ENCODE results near the gene INPP5F.

The INPP5F gene, protein sequence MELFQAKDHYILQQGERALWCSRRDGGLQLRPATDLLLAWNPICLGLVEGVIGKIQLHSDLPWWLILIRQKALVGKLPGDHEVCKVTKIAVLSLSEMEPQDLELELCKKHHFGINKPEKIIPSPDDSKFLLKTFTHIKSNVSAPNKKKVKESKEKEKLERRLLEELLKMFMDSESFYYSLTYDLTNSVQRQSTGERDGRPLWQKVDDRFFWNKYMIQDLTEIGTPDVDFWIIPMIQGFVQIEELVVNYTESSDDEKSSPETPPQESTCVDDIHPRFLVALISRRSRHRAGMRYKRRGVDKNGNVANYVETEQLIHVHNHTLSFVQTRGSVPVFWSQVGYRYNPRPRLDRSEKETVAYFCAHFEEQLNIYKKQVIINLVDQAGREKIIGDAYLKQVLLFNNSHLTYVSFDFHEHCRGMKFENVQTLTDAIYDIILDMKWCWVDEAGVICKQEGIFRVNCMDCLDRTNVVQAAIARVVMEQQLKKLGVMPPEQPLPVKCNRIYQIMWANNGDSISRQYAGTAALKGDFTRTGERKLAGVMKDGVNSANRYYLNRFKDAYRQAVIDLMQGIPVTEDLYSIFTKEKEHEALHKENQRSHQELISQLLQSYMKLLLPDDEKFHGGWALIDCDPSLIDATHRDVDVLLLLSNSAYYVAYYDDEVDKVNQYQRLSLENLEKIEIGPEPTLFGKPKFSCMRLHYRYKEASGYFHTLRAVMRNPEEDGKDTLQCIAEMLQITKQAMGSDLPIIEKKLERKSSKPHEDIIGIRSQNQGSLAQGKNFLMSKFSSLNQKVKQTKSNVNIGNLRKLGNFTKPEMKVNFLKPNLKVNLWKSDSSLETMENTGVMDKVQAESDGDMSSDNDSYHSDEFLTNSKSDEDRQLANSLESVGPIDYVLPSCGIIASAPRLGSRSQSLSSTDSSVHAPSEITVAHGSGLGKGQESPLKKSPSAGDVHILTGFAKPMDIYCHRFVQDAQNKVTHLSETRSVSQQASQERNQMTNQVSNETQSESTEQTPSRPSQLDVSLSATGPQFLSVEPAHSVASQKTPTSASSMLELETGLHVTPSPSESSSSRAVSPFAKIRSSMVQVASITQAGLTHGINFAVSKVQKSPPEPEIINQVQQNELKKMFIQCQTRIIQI

DNA sequence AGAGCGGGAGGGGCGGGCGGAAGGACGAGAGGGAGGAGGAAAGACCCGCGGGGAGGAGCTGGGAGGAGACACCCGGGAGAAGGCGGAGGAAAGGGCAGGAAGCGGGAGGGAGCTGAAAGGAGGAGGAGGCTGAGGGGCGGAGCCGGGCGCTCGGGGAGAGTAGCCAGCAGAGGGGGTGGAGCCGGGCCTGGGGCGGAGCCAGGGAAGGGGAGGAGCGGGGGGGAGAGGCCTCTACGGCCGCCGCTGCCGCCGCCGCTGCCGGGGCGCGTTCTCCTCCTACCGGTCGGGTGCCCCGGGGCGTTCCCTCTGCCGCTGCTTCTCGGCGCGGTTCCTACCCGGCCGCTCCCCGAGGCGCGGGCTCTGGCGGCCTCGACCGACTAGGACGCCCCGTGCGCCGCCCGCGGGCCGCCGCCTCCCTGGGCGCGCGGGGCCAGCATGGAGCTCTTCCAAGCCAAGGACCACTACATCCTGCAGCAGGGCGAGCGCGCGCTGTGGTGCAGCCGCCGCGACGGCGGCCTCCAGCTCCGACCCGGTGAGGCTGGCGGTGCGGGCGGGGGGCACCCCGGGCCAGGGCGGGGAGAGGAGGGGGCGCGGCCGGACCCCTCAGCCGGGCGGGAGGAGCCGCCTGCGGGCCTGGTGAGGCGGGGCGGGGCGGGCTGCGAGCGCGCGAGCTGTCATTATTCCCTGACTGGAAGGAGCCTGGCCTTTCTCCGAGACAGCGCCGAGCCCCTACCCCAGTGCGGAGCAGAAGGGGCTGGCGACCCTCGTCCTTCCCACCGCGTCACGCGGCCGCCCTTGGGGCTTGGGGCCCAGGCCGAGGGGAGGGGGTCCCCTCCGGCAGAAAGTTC, at the start of gene INPP5F:
Gene INPP5F (plus strand): TSS at position 223 of the 848 bp plus-strand sequence. CDS start 213 bp downstream, at position 436.
- Mint-ChIP-seq H3K9me3 (peaks cover 0 to 1% of the 10 kb centered on the region in 2 donors), H3K4me3 (peak within 1 kb of the TSS; percentile 90 to 96), H3K36me3 (peaks cover 25 to 28% of the 10 kb centered on the region in 2 donors), H3K27me3 (no peaks in the 10 kb centered on the region), H3K4me1 (peaks cover 26 to 62% of the 10 kb centered on the region in 2 donors), H3K27ac (peak within 1 kb of the TSS; percentile 87)
- ATAC-seq (replicated peaks) (peak; percentile 84 to 87), DNase-seq (peak; percentile 96)

DNA sequence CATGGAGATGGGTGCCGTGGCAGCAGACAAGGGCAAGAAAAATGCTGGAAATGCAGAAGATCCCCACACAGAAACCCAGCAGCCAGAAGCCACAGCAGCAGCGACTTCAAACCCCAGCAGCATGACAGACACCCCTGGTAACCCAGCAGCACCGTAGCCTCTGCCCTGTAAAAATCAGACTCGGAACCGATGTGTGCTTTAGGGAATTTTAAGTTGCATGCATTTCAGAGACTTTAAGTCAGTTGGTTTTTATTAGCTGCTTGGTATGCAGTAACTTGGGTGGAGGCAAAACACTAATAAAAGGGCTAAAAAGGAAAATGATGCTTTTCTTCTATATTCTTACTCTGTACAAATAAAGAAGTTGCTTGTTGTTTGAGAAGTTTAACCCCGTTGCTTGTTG, 48.7 kb upstream of the INPP5F start:
- peaks cover 2 to 3% of the 10 kb centered on the region in 2 donors for H3K4me1 Mint-ChIP-seq
- no peak overlapping the region for H3K27ac Mint-ChIP-seq
- ATAC-seq (replicated peaks) (no peak), DNase-seq (no peak)
- H3K9me3 Mint-ChIP-seq, result no peaks in the 10 kb centered on the region
- H3K4me3 Mint-ChIP-seq, result no peak overlapping the region
- peaks cover 11 to 23% of the 10 kb centered on the region in 2 donors for H3K27me3 Mint-ChIP-seq
- H3K36me3 Mint-ChIP-seq, result peaks cover 15 to 25% of the 10 kb centered on the region in 2 donors

DNA sequence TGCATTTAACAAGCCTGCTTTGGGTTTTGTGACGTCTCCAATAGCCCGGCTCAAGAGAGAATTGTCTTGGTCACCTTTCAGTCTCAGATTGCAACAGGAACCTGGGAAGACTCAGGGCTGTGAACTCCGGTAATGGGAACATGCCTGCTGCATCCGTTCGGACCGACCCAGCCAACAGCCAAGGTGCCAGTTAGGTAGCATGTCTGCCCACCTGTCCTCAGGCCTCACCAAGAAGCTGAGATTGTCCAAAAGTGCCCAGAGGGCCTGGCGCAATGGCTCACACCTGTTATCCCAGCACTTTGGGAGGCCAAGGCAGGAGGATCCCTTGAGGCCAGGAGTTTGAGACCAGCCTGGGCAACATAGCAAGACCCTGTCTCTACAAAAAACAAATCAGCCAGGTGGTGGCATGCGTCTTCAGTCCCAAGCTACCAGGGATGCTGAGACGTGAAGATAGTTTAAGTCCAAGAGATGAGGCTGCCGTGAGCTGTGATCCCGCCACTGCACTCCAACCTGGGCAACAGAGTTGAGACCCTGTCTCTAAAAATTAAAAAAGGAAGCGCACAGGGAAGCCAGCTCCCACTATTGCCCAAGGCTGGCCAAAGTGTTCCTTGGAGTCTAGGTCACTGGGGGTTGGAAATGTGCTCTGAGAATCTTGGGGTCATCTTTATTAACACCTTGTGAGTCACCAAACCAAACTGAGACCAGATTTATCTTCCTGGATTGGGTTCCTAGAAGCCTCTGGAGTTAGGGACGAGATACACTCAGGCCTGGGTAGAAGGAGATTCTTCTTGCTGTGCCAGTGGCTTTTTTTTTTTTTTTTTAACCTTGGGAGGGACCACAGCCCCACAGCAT, 47.7 kb upstream of the INPP5F start:
- H3K27ac Mint-ChIP-seq, result no peak overlapping the region
- ATAC-seq (replicated peaks) (no peak), DNase-seq (no peak)
- no peak overlapping the region for H3K4me3 Mint-ChIP-seq
- H3K9me3 Mint-ChIP-seq, result no peaks in the 10 kb centered on the region
- peaks cover 14 to 26% of the 10 kb centered on the region in 2 donors for H3K27me3 Mint-ChIP-seq
- peaks cover 4 to 5% of the 10 kb centered on the region in 2 donors for H3K4me1 Mint-ChIP-seq
- H3K36me3 Mint-ChIP-seq, result peaks cover 9 to 17% of the 10 kb centered on the region in 2 donors

DNA sequence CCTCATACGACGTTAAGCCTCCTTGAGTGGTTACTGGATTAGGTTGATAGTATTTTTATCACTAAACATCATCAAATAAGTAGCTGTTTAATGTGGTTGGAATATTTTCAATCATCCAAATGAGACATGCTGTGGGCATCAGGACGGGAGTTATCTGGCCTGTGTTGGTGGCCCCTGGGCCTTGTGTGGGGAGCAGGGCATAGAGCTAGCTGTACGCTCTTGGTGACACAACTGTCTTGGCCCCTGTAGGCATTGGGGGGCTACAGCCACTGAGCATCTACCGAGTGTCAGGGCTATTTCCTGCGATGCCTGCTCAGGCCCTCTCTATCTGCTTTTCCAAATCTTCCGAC, 46.4 kb upstream of the INPP5F start:
- H3K27ac Mint-ChIP-seq, result no peak overlapping the region
- ATAC-seq (replicated peaks) (no peak), DNase-seq (no peak)
- peaks cover 7 to 12% of the 10 kb centered on the region in 2 donors for H3K36me3 Mint-ChIP-seq
- peaks cover 4 to 5% of the 10 kb centered on the region in 2 donors for H3K4me1 Mint-ChIP-seq
- H3K4me3 Mint-ChIP-seq, result no peak overlapping the region
- no peaks in the 10 kb centered on the region for H3K9me3 Mint-ChIP-seq
- peaks cover 14 to 26% of the 10 kb centered on the region in 2 donors for H3K27me3 Mint-ChIP-seq

DNA sequence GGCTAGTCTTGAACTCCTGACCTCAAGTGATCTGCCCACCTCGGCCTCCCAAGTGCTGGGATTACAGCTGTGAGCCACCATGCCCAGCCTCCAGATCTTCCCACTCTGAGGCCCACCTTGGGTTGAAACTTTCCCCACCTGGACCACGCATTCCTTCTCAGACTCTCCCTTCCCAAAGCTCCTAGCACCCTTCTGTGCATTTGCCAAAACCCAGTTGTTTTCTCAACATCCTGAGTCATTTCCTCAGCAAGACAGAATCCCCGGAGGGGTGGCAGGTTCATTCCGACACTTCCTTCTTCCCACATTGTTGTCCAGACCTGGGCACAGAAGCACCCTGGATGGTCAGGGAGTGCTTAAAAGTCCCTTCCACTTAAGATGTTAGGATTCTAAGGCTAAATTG, 45.8 kb upstream of the INPP5F start:
- DNase-seq (no peak), ATAC-seq (replicated peaks) (no peak)
- peaks cover 7 to 12% of the 10 kb centered on the region in 2 donors for H3K36me3 Mint-ChIP-seq
- H3K27me3 Mint-ChIP-seq, result peaks cover 14 to 26% of the 10 kb centered on the region in 2 donors
- no peak overlapping the region for H3K4me3 Mint-ChIP-seq
- no peaks in the 10 kb centered on the region for H3K9me3 Mint-ChIP-seq
- H3K27ac Mint-ChIP-seq, result no peak overlapping the region
- H3K4me1 Mint-ChIP-seq, result peaks cover 4 to 5% of the 10 kb centered on the region in 2 donors

- no peaks in the 10 kb centered on the region for H3K9me3 Mint-ChIP-seq
- H3K4me3 Mint-ChIP-seq, result no peak overlapping the region
- peaks cover 4 to 5% of the 10 kb centered on the region in 2 donors for H3K4me1 Mint-ChIP-seq
- H3K27ac Mint-ChIP-seq, result no peak overlapping the region
- no peak for ATAC-seq (replicated peaks)
- peaks cover 14 to 26% of the 10 kb centered on the region in 2 donors for H3K27me3 Mint-ChIP-seq
- no peak for DNase-seq
- H3K36me3 Mint-ChIP-seq, result peaks cover 7 to 12% of the 10 kb centered on the region in 2 donors
These were observed 45.2 kb upstream of the INPP5F start for GRCh38 chr10:119680650-119681081.

GRCh38 chr10:119686465-119687191, 39.2 kb upstream of the INPP5F start:
- ATAC-seq (replicated peaks) (peak; percentile 91 to 94), DNase-seq (peak; percentile 73)
- Mint-ChIP-seq H3K27me3 (peaks cover 6 to 8% of the 10 kb centered on the region in 2 donors), H3K4me3 (peak overlapping the region; percentile 64 to 74), H3K27ac (peak overlapping the region; percentile 71), H3K4me1 (peaks cover 26 to 41% of the 10 kb centered on the region in 2 donors), H3K9me3 (peaks cover 0 to 4% of the 10 kb centered on the region in 2 donors), H3K36me3 (no peaks in the 10 kb centered on the region)

DNA sequence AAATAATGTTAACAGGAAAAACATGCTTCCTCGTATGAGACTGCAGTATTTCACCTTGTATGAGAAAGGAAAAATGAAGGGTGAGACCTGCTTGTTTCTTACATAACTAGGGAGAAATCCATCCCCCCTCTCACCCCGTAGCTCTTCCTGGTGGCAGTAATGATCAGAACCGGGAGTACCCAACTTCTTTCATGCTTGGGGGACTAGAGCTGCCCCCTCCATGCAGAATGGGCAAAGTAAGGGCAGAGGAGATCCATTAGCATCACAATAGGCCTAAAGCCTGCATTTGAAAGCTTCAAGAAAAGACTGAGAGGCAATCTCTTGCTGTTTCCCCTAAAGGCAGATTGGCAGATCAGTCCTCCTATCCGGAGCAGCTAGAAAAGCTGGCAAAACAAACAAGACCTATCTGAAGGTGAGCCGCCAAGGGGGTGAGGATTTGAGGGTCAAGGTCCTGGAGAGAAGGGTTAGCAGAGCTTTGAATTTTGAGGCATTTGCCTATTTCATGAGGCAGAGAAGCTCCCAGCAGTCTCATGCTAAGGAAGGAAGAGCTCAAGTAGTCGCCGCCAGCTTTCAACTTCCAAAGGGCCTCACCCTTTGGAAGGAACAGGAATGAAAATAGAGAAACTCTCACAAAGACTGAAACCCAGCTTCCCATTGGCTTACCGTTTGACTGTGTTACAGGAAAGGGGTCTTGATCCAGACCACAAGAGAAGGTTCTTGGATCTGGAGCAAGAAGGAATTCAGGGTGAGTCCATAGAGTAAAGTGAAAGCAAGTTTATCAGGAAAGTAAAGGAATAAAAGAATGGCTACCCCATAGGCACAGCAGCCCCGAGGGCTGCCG, 38.4 kb upstream of the INPP5F start:
- peaks cover 22 to 36% of the 10 kb centered on the region in 2 donors for H3K4me1 Mint-ChIP-seq
- peak overlapping the region in 1 of 2 donors; percentile 74 for H3K4me3 Mint-ChIP-seq
- H3K9me3 Mint-ChIP-seq, result peaks cover 0 to 4% of the 10 kb centered on the region in 2 donors
- H3K27ac Mint-ChIP-seq, result peak overlapping the region; percentile 71
- peaks cover under 1% of the 10 kb centered on the region in 2 donors for H3K27me3 Mint-ChIP-seq
- DNase-seq (no peak), ATAC-seq (replicated peaks) (no peak)
- H3K36me3 Mint-ChIP-seq, result no peaks in the 10 kb centered on the region

GRCh38 chr10:119688033-119688508, 37.8 kb upstream of the INPP5F start:
- DNase-seq (no peak), ATAC-seq (replicated peaks) (peak; percentile 52 to 59)
- no peak overlapping the region for H3K27ac Mint-ChIP-seq
- no peaks in the 10 kb centered on the region for H3K36me3 Mint-ChIP-seq
- H3K27me3 Mint-ChIP-seq, result no peaks in the 10 kb centered on the region
- H3K9me3 Mint-ChIP-seq, result peaks cover 5 to 6% of the 10 kb centered on the region in 2 donors
- H3K4me3 Mint-ChIP-seq, result no peak overlapping the region
- peaks cover 28 to 42% of the 10 kb centered on the region in 2 donors for H3K4me1 Mint-ChIP-seq

DNA sequence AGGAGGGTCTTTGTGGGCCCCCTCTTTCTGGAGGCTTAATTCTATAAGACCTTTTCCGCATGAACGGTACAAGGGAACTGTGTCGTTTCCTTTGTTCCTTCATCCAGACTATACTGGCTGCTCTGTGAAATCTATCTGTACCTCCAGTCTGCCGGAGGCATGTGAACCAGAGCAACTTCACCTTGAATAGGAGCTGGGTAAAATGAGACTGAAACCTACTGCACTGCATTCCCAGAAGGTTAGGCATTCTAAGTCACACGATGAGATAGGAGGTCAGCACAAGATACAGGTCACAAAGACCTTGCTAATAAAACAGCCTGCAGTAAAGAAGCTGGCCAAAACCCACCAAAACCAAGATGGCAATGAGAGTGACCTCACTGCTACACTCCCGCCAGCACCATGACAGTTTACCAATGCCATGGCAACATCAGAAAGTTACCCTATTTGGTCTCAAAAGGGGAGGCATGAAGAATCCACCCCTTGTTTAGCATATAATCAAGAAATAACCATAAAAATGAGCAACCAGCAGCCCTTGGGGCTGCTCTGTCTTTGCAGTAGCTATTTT, 36.8 kb upstream of the INPP5F start:
- no peak overlapping the region for H3K27ac Mint-ChIP-seq
- H3K9me3 Mint-ChIP-seq, result peaks cover 5 to 8% of the 10 kb centered on the region in 2 donors
- ATAC-seq (replicated peaks) (no peak), DNase-seq (no peak)
- peaks cover 36 to 52% of the 10 kb centered on the region in 2 donors for H3K4me1 Mint-ChIP-seq
- H3K27me3 Mint-ChIP-seq, result no peaks in the 10 kb centered on the region
- H3K36me3 Mint-ChIP-seq, result no peaks in the 10 kb centered on the region
- no peak overlapping the region for H3K4me3 Mint-ChIP-seq

GRCh38 chr10:119691726-119692125, 34.1 kb upstream of the INPP5F start:
- H3K4me3 Mint-ChIP-seq, result no peak overlapping the region
- peaks cover 3 to 4% of the 10 kb centered on the region in 2 donors for H3K36me3 Mint-ChIP-seq
- ATAC-seq (replicated peaks), result no peak
- peaks cover 43 to 68% of the 10 kb centered on the region in 2 donors for H3K4me1 Mint-ChIP-seq
- peaks cover 7 to 8% of the 10 kb centered on the region in 2 donors for H3K9me3 Mint-ChIP-seq
- no peak for DNase-seq
- H3K27me3 Mint-ChIP-seq, result no peaks in the 10 kb centered on the region
- H3K27ac Mint-ChIP-seq, result no peak overlapping the region
